HepG2 (cell line): ENCODE data around the gene KLB. TPM values are rescaled to one million over a fixed set of nuclear protein-coding genes. Genes with fewer than 3 reads are reported as not detected.

Source experiments
- AKAP8 ChIP-seq: sonication (generic); formaldehyde crosslinking; IDR thresholded peaks from 2 replicates; pipeline ENCODE4 v1.5.1; 2020; ENCODE audit warnings: mild to moderate bottlenecking, missing genetic modification reagents
- BCL6 ChIP-seq: IDR thresholded peaks from 2 replicates; pipeline ENCODE4 v1.6.1; 2016; ENCODE audit warnings: missing genetic modification reagents, missing compliant biosample characterization
- CHCHD3 ChIP-seq: sonication (generic); formaldehyde crosslinking; IDR thresholded peaks from 2 replicates; pipeline ENCODE4 v1.8.0; 2022; ENCODE audit warnings: mild to moderate bottlenecking, missing genetic modification reagents, moderate library complexity
- HHEX ChIP-seq: IDR thresholded peaks from 2 replicates; pipeline ENCODE4 v1.6.1; 2016; ENCODE audit warnings: control low read depth
- HOXD1 ChIP-seq: sonication (generic); formaldehyde crosslinking; IDR thresholded peaks from 2 replicates; pipeline ENCODE4 v1.5.0; 2020; ENCODE audit warnings: missing genetic modification reagents
- NRL ChIP-seq: sonication (generic); formaldehyde crosslinking; IDR thresholded peaks from 2 replicates; pipeline ENCODE4 v1.5.0; 2020; ENCODE audit warnings: missing genetic modification reagents, mild to moderate bottlenecking, moderate library complexity, borderline replicate concordance
- PAX8 ChIP-seq: sonication (generic); formaldehyde crosslinking; IDR thresholded peaks from 2 replicates; pipeline ENCODE4 v1.8.0; 2022; ENCODE audit warnings: mild to moderate bottlenecking, missing genetic modification reagents, borderline replicate concordance
- PHF5A ChIP-seq: IDR thresholded peaks from one replicate; pipeline ENCODE4 v1.6.1; 2018; ENCODE audit warnings: low read depth, missing genetic modification reagents; ENCODE audit not compliant: unreplicated experiment
- PPARG ChIP-seq: conservative IDR thresholded peaks from 2 replicates; pipeline ENCODE4 v1.6.1; 2016; ENCODE audit warnings: missing biosample characterization, missing genetic modification reagents
- SNRNP70 ChIP-seq: fragments of 200-400 bp; formaldehyde crosslinking; IDR thresholded peaks from 2 replicates; pipeline ENCODE4 v1.6.1; 2017; ENCODE audit warnings: mild to moderate bottlenecking, low read depth, low read length, moderate library complexity
- ZFP90 ChIP-seq: sonication (generic); formaldehyde crosslinking; IDR thresholded peaks from 2 replicates; pipeline ENCODE4 v1.8.0; 2022; ENCODE audit warnings: missing genetic modification reagents, mild to moderate bottlenecking, inconsistent platforms, borderline replicate concordance
- ZFX ChIP-seq: sonication (generic); formaldehyde crosslinking; IDR thresholded peaks from 2 replicates; pipeline ENCODE4 v1.4.0; 2020; ENCODE audit warnings: mild to moderate bottlenecking, low read depth, missing genetic modification reagents, moderate library complexity
- ZNF230 ChIP-seq: sonication (generic); formaldehyde crosslinking; IDR thresholded peaks from 2 replicates; pipeline ENCODE4 v1.4.0; 2020; ENCODE audit warnings: mild to moderate bottlenecking, missing genetic modification reagents
- ZNF496 ChIP-seq: sonication (generic); formaldehyde crosslinking; IDR thresholded peaks from 2 replicates; pipeline ENCODE4 v1.8.1; 2023; ENCODE audit warnings: mild to moderate bottlenecking, moderate library complexity, missing genetic modification reagents; ENCODE audit not compliant: insufficient replicate concordance
- polyA plus RNA-seq, 8 experiments: library from polyadenylated mRNA; depleted of rRNA in 3 of 8; stranded (reverse) in 7 of 8; unstranded in 1 of 8; fragments of >200 nt; fragmentation: Illumina TruSeq in 4 of 8; extraction: Trizol in 4 of 8; gene quantifications; 2 replicates each; pipeline versions ENCODE4 v1.2.1 to v1.2.3, GENCODE V29; 2011 to 2016; ENCODE audit warnings: low read depth in 4 of 8, missing spikeins in 1 of 8, mixed read lengths in 1 of 8; ENCODE audit not compliant: insufficient read depth in 1 of 8
- total RNA-seq, 5 experiments: library from RNA; depleted of rRNA; stranded (reverse); fragments of >200 nt; fragmentation: Illumina TruSeq; extraction: Trizol; gene quantifications; 2 replicates each; pipeline ENCODE4 v1.2.3, GENCODE V29; 2016; ENCODE audit warnings: low read depth in 1 of 5
- TF ChIP-seq, protein P1 (sequence below): sonication (generic); formaldehyde crosslinking; IDR thresholded peaks from 2 replicates; pipeline ENCODE4 v1.4.0; 2020; ENCODE audit warnings: missing genetic modification reagents
- TF ChIP-seq, protein P2 (sequence below): sonication (generic); formaldehyde crosslinking; IDR thresholded peaks from 2 replicates; pipeline ENCODE4 v1.8.1; 2023; ENCODE audit warnings: mild to moderate bottlenecking, missing genetic modification reagents
- TF ChIP-seq, protein P3 (sequence below): sonication (generic); formaldehyde crosslinking; IDR thresholded peaks from 2 replicates; pipeline ENCODE4 v1.4.0; 2020; ENCODE audit warnings: low read depth, mild to moderate bottlenecking, missing genetic modification reagents
- TF ChIP-seq, protein P4 (sequence below): sonication (generic); formaldehyde crosslinking; IDR thresholded peaks from 2 replicates; pipeline ENCODE4 v1.8.1; 2023; ENCODE audit warnings: missing genetic modification reagents, inconsistent platforms, borderline replicate concordance
- TF ChIP-seq, protein P5 (sequence below): IDR thresholded peaks from 2 replicates; pipeline ENCODE4 v1.6.1; 2016; ENCODE audit warnings: mild to moderate bottlenecking, missing biosample characterization, missing genetic modification reagents

Gene KLB
- total and polyA plus RNA-seq, 2 of the 13 experiments (the other 11 are each of a cell fraction or from before 2014, with no cell fraction given) = 25.3 to 82.0 TPM

DNA sequence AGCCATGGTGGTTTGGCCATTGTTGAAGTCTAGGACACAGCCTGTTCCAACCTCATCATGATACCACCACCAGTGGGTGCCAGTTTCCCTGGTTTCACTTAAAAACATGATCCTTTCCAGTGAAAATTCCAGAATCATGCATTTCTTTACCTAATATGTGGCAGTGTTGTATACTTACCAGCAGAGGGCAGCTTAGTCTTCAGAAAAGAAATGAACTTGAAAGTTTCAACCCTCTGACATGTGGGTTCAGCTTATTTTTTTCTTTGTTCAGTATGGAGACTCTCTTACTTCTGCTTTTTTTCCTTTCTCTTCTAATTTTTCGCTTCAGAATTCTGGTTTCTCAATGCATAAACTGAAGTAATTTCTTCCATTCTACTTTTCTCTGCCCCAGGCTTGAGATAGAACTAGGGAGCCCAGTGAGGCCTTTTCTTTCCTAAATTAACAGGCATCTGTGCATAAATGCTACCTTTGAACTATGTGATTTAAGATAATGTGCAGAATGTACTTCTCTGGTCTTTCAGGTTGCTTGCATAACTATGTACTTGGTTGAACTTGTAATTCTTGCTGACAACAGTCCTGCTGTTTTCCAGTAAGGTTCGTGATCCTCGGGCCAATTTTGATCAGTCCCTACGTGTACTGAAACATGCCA lies 62.8 kb downstream of the KLB start (continued):
- TF ChIP-seq ZNF230 (CRISPR knock-in tag) (no peak), CHCHD3 (CRISPR knock-in tag) (no peak), SNRNP70 (no peak), BCL6 (CRISPR knock-in tag) (no peak; the same call in 1 of the 2 replicates), HHEX (no peak), PHF5A (CRISPR knock-in tag) (no peak), PAX8 (CRISPR knock-in tag) (no peak), AKAP8 (CRISPR knock-in tag) (no peak), NRL (no peak), ZFP90 (CRISPR knock-in tag) (no peak), PPARG (CRISPR knock-in tag) (peak; percentile 54; the same call in 1 of the 2 replicates), HOXD1 (no peak), ZNF496 (no peak), ZFX (CRISPR knock-in tag) (peak; percentile 18)
- TF ChIP-seq, protein P1, sequence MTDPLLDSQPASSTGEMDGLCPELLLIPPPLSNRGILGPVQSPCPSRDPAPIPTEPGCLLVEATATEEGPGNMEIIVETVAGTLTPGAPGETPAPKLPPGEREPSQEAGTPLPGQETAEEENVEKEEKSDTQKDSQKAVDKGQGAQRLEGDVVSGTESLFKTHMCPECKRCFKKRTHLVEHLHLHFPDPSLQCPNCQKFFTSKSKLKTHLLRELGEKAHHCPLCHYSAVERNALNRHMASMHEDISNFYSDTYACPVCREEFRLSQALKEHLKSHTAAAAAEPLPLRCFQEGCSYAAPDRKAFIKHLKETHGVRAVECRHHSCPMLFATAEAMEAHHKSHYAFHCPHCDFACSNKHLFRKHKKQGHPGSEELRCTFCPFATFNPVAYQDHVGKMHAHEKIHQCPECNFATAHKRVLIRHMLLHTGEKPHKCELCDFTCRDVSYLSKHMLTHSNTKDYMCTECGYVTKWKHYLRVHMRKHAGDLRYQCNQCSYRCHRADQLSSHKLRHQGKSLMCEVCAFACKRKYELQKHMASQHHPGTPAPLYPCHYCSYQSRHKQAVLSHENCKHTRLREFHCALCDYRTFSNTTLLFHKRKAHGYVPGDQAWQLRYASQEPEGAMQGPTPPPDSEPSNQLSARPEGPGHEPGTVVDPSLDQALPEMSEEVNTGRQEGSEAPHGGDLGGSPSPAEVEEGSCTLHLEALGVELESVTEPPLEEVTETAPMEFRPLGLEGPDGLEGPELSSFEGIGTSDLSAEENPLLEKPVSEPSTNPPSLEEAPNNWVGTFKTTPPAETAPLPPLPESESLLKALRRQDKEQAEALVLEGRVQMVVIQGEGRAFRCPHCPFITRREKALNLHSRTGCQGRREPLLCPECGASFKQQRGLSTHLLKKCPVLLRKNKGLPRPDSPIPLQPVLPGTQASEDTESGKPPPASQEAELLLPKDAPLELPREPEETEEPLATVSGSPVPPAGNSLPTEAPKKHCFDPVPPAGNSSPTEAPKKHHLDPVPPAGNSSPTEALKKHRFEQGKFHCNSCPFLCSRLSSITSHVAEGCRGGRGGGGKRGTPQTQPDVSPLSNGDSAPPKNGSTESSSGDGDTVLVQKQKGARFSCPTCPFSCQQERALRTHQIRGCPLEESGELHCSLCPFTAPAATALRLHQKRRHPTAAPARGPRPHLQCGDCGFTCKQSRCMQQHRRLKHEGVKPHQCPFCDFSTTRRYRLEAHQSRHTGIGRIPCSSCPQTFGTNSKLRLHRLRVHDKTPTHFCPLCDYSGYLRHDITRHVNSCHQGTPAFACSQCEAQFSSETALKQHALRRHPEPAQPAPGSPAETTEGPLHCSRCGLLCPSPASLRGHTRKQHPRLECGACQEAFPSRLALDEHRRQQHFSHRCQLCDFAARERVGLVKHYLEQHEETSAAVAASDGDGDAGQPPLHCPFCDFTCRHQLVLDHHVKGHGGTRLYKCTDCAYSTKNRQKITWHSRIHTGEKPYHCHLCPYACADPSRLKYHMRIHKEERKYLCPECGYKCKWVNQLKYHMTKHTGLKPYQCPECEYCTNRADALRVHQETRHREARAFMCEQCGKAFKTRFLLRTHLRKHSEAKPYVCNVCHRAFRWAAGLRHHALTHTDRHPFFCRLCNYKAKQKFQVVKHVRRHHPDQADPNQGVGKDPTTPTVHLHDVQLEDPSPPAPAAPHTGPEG (CRISPR knock-in tag) = no peak
- TF ChIP-seq, protein P2, sequence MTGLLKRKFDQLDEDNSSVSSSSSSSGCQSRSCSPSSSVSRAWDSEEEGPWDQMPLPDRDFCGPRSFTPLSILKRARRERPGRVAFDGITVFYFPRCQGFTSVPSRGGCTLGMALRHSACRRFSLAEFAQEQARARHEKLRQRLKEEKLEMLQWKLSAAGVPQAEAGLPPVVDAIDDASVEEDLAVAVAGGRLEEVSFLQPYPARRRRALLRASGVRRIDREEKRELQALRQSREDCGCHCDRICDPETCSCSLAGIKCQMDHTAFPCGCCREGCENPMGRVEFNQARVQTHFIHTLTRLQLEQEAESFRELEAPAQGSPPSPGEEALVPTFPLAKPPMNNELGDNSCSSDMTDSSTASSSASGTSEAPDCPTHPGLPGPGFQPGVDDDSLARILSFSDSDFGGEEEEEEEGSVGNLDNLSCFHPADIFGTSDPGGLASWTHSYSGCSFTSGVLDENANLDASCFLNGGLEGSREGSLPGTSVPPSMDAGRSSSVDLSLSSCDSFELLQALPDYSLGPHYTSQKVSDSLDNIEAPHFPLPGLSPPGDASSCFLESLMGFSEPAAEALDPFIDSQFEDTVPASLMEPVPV (CRISPR knock-in tag) = no peak
- TF ChIP-seq, protein P3, sequence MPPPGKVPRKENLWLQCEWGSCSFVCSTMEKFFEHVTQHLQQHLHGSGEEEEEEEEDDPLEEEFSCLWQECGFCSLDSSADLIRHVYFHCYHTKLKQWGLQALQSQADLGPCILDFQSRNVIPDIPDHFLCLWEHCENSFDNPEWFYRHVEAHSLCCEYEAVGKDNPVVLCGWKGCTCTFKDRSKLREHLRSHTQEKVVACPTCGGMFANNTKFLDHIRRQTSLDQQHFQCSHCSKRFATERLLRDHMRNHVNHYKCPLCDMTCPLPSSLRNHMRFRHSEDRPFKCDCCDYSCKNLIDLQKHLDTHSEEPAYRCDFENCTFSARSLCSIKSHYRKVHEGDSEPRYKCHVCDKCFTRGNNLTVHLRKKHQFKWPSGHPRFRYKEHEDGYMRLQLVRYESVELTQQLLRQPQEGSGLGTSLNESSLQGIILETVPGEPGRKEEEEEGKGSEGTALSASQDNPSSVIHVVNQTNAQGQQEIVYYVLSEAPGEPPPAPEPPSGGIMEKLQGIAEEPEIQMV (CRISPR knock-in tag) = no peak
- TF ChIP-seq, protein P4, sequence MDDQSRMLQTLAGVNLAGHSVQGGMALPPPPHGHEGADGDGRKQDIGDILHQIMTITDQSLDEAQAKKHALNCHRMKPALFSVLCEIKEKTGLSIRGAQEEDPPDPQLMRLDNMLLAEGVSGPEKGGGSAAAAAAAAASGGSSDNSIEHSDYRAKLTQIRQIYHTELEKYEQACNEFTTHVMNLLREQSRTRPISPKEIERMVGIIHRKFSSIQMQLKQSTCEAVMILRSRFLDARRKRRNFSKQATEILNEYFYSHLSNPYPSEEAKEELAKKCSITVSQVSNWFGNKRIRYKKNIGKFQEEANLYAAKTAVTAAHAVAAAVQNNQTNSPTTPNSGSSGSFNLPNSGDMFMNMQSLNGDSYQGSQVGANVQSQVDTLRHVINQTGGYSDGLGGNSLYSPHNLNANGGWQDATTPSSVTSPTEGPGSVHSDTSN = no peak
- TF ChIP-seq, protein P5, sequence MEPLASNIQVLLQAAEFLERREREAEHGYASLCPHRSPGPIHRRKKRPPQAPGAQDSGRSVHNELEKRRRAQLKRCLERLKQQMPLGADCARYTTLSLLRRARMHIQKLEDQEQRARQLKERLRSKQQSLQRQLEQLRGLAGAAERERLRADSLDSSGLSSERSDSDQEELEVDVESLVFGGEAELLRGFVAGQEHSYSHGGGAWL (CRISPR knock-in tag) = no peak
